Cardiac fibroblast (primary cell): ENCODE data around the gene MUC3A.
"Not testable (repeated sequence)": the region's sequence is repeated elsewhere in the genome, so short reads cannot be mapped to it uniquely, and the experiment has no call there.

Experiments used
- DNase-seq, 2 donors: peaks; one replicate each; pipeline versions ENCODE4 v3.0.0 to v3.0.0-alpha.2; 2010; ENCODE audit warnings: low read depth in 2 of 2
- H3K4me3 ChIP-seq, 2 donors: replicated peaks in 1 of 2; 1 replicate in 1 of 2; 2 replicates in 1 of 2; pipeline ENCODE4 v1.5.1; 2011; ENCODE audit warnings: low read depth in 2 of 2, low read length in 2 of 2, mild to moderate bottlenecking in 2 of 2, moderate library complexity in 1 of 2
- TF ChIP-seq, protein P1 (sequence below): IDR thresholded peaks from one replicate; pipeline ENCODE4 v1.5.1; 2011; ENCODE audit warnings: low read depth, mild to moderate bottlenecking, low read length, inconsistent platforms

MUC3A gene

DNA sequence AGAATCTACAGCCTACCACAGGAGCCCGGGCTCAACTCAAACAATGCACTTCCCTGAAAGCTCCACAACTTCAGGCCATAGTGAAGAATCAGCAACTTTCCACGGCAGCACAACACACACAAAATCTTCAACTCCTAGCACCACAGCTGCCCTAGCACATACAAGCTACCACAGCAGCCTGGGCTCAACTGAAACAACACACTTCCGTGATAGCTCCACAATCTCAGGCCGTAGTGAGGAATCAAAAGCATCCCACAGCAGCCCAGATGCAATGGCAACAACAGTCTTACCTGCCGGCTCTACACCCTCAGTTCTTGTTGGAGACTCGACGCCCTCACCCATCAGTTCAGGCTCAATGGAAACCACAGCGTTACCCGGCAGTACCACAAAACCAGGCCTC, 42.3 kb downstream of the MUC3A start:
- no peak overlapping the region for H3K4me3 ChIP-seq
- TF ChIP-seq, protein P1, sequence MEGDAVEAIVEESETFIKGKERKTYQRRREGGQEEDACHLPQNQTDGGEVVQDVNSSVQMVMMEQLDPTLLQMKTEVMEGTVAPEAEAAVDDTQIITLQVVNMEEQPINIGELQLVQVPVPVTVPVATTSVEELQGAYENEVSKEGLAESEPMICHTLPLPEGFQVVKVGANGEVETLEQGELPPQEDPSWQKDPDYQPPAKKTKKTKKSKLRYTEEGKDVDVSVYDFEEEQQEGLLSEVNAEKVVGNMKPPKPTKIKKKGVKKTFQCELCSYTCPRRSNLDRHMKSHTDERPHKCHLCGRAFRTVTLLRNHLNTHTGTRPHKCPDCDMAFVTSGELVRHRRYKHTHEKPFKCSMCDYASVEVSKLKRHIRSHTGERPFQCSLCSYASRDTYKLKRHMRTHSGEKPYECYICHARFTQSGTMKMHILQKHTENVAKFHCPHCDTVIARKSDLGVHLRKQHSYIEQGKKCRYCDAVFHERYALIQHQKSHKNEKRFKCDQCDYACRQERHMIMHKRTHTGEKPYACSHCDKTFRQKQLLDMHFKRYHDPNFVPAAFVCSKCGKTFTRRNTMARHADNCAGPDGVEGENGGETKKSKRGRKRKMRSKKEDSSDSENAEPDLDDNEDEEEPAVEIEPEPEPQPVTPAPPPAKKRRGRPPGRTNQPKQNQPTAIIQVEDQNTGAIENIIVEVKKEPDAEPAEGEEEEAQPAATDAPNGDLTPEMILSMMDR: no peak
- no peak for DNase-seq

DNA sequence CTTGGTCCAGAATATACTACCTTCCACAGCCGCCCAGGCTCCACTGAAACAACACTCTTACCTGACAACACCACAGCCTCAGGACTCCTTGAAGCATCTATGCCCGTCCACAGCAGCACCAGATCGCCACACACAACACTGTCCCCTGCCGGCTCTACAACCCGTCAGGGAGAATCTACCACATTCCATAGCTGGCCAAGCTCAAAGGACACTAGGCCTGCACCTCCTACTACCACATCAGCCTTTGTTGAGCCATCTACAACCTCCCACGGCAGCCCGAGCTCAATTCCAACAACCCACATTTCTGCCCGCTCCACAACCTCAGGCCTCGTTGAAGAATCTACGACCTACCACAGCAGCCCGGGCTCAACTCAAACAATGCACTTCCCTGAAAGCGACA, 42.9 kb downstream of the MUC3A start:
- not testable (repeated sequence) for H3K4me3 ChIP-seq, DNase-seq

DNA sequence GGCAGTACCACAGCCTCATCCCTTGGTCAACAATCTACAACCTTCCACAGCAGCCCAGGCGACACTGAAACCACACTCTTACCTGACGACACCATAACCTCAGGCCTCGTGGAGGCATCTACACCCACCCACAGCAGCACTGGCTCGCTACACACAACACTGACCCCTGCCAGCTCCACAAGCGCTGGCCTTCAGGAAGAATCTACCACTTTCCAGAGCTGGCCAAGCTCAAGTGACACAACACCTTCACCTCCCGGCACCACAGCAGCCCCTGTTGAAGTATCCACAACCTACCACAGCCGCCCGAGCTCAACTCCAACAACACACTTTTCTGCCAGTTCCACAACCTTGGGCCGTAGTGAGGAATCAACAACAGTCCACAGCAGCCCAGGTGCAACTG, 45.3 kb downstream of the MUC3A start:
- DNase-seq, H3K4me3 ChIP-seq: not testable (repeated sequence)

DNA sequence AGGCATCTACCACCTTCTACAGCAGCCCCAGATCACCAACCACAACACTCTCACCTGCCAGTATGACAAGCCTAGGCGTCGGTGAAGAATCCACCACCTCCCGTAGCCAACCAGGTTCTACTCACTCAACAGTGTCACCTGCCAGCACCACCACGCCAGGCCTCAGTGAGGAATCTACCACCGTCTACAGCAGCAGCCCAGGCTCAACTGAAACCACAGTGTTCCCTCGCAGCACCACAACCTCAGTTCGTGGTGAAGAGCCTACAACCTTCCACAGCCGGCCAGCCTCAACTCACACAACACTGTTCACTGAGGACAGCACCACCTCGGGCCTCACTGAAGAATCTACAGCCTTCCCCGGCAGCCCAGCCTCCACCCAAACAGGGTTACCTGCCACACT, 49.2 kb downstream of the MUC3A start:
- not testable (repeated sequence) for H3K4me3 ChIP-seq, DNase-seq

DNA sequence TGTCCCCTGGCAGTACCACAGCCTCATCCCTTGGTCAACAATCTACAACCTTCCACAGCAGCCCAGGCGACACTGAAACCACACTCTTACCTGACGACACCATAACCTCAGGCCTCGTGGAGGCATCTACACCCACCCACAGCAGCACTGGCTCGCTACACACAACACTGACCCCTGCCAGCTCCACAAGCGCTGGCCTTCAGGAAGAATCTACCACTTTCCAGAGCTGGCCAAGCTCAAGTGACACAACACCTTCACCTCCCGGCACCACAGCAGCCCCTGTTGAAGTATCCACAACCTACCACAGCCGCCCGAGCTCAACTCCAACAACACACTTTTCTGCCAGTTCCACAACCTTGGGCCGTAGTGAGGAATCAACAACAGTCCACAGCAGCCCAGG, 50.0 kb downstream of the MUC3A start:
- H3K4me3 ChIP-seq, DNase-seq: not testable (repeated sequence)

DNA sequence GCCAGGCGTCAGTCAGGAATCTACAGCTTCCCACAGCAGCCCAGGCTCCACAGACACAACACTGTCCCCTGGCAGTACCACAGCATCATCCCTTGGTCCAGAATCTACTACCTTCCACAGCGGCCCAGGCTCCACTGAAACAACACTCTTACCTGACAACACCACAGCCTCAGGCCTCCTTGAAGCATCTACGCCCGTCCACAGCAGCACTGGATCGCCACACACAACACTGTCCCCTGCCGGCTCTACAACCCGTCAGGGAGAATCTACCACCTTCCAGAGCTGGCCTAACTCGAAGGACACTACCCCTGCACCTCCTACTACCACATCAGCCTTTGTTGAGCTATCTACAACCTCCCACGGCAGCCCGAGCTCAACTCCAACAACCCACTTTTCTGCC, 50.7 kb downstream of the MUC3A start:
- not testable (repeated sequence) for H3K4me3 ChIP-seq, DNase-seq

DNA sequence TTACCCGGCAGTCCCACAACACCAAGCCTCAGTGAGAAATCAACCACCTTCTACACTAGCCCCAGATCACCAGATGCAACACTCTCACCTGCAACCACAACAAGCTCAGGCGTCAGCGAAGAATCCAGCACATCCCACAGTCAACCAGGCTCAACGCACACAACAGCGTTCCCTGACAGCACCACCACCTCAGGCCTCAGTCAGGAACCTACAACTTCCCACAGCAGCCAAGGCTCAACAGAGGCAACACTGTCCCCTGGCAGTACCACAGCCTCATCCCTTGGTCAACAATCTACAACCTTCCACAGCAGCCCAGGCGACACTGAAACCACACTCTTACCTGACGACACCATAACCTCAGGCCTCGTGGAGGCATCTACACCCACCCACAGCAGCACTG, 53.0 kb downstream of the MUC3A start:
- DNase-seq, H3K4me3 ChIP-seq: not testable (repeated sequence)

DNA sequence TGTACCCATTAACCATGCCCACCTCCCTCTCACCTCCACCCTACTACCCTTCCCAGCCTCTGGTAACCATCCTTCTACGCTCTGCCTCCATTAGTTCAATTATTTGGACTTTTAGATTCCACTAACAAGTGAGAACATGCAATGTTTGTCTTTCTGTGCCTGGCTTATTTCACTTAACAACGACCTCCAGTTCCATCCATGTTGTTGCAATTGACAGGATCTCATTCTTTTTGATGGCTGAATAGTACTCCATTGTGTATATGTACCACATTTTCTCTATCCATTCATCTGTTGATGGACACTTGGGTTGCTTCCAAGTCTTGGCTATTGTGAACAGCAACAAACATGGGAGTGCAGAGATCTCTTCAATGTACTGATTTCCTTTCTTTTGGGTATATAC, 58.0 kb downstream of the MUC3A start:
- H3K4me3 ChIP-seq: not testable (repeated sequence)

DNA sequence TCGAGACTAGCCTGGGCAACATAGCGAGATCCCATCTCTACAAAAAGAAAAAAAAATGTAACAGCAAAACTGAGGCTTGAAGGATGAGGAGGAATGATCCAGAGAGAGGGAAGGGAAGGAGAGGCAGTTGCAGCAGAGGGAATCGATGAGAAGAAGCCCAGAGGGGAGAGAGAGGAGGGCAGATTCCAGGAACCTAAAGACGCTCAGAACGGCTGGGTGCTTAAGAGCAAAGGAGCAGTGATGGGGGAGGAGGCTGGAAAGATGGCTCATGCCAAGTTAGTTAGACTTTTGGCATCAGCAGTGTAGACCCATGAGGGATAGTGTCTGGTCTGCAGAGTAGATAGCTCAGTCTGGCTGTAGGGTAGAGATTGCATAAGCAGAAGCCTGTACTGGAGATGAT, 60.3 kb downstream of the MUC3A start:
- no peak for DNase-seq
- H3K4me3 ChIP-seq: no peak overlapping the region
- TF ChIP-seq, protein P1: no peak

More for the DNA sequence above, 58.0 kb downstream of the MUC3A start:
- not testable (repeated sequence) for DNase-seq

DNA sequence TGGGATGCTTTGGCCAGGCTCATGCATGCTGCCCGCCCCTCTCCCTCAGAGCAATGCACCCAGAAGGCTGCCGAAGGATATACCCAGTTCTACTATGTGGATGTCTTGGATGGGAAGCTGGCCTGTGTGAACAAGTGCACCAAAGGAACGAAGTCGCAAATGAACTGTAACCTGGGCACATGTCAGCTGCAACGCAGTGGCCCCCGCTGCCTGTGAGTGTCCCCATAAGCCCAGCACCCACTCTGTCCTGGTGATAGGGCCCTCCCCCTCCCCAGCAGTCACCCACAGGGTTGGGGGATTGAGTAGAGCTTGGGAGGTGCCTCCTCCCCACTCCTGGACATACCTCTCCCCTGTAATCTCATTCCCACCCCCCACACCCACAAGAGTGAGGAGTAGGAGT, 63.6 kb downstream of the MUC3A start:
- no peak overlapping the region for H3K4me3 ChIP-seq
- TF ChIP-seq, protein P1: no peak
- DNase-seq: no peak

DNA sequence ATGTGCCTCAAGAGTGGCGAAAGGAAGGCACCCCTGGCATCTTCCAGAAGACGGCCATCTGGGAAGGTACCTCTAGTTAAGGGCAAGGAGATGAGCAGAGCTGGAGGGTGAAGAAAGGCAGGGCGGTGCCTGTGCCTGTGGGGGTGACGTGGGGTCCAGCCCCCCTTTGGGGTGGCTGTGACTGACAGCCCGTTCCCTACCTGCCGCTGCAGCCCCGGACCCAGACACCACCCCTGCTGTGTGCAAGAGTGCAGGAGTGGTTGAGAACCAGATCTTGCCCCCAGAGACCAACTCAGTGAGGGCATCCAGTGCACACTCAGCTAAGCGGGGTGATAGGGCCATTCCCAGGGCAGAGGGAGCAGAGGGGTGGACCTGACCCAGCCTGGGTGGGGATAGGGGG, 66.3 kb downstream of the MUC3A start:
- H3K4me3 ChIP-seq: no peak overlapping the region
- DNase-seq: no peak
- TF ChIP-seq, protein P1: no peak
